NT2/D1 (cell line): ENCODE data around the gene SPATA6.
"Not testable (repeated sequence)": the region's sequence is repeated elsewhere in the genome, so short reads cannot be mapped to it uniquely, and the experiment has no call there.

ENCODE experiments used
- DNase-seq: peaks from one replicate; pipeline ENCODE4 v3.0.0-alpha.2; 2011; ENCODE audit warnings: low read depth, low spot score
- H3K27me3 ChIP-seq: 2 replicates; pipeline ENCODE4 v1.6.0; 2011; ENCODE audit warnings: mild to moderate bottlenecking; ENCODE audit not compliant: insufficient read length, insufficient read depth
- H3K36me3 ChIP-seq: 2 replicates; pipeline ENCODE4 v1.6.1; 2011; ENCODE audit warnings: mild to moderate bottlenecking, low read length, mixed read lengths; ENCODE audit not compliant: insufficient read depth, insufficient read length
- H3K4me1 ChIP-seq: 2 replicates; pipeline ENCODE4 v1.5.1; 2011; ENCODE audit not compliant: insufficient read depth, insufficient read length
- H3K4me3 ChIP-seq: 2 replicates; pipeline ENCODE4 v1.5.1; 2011; ENCODE audit warnings: low read depth; ENCODE audit not compliant: insufficient read length
- H3K9ac ChIP-seq: 2 replicates; pipeline ENCODE4 v1.6.0; 2011; ENCODE audit warnings: low read depth; ENCODE audit not compliant: insufficient read length
- H3K9me3 ChIP-seq: 2 replicates; pipeline ENCODE4 v1.5.1; 2011; ENCODE audit warnings: mild to moderate bottlenecking, low read length; ENCODE audit not compliant: insufficient read depth
- SUZ12 ChIP-seq: IDR thresholded peaks from 2 replicates; pipeline ENCODE4 v1.6.1; 2011; ENCODE audit not compliant: insufficient read length, insufficient read depth; ENCODE audit errors: extremely low read depth
- YY1 ChIP-seq: IDR thresholded peaks from 2 replicates; pipeline ENCODE4 v1.6.1; 2011; ENCODE audit not compliant: insufficient read length, insufficient read depth
- ZNF274 ChIP-seq: IDR thresholded peaks from 2 replicates; pipeline ENCODE4 v1.6.1; 2011; ENCODE audit warnings: mild to moderate bottlenecking, low read depth, low read length

The SPATA6 gene

DNA sequence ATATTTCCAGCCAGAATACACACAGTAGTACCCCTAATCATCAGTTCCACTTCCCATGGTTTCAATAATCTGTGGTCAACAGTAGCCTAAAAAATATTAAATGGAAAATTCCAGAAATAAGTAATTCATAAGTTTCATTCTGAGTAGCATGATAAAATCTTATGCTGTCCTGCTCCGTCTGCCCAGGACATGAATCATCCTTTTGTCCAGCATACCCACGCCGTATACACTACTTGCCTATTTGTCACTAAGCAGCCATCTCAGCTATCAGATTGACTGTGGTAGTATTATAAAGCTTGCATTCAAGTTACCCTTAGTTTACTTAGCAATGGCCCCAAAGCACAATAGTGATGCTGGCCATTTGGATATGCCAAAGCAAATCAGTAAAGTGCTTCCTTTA, 130.8 kb downstream of the SPATA6 start:
- DNase-seq: no peak

DNA sequence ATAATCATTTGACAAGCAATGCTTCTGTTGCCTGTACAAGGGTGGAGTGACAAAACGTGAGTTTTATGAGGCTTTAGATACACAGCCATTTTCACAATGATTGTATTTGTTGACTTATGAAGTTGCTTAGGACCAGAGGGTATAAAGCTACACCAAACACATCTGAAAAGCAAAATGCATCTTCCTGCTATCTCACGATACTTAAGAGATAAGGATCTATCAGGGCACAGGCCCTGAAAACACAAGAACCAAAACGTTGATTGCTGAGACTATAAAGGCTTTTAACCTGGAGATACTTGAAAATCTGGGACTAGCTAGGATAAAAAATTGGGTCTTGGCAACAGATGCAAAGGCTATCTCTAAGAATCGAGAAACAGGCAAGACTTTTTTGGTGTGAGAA, 133.7 kb downstream of the SPATA6 start:
- TF ChIP-seq SUZ12 (no peak), YY1 (no peak)
- H3K36me3 ChIP-seq: no peaks in the 10 kb centered on the region
- no peak overlapping the region for H3K4me3 ChIP-seq
- H3K9ac ChIP-seq: no peak overlapping the region
- no peaks in the 10 kb centered on the region for H3K27me3 ChIP-seq
- DNase-seq: no peak
- H3K4me1 ChIP-seq: no peaks in the 10 kb centered on the region
- H3K9me3 ChIP-seq: no peaks in the 10 kb centered on the region

More for the DNA sequence above, 130.8 kb downstream of the SPATA6 start:
- no peak overlapping the region for H3K9ac ChIP-seq
- TF ChIP-seq ZNF274: no peak
- H3K27me3 ChIP-seq: no peaks in the 10 kb centered on the region
- H3K9me3 ChIP-seq: no peaks in the 10 kb centered on the region
- no peaks in the 10 kb centered on the region for H3K4me1 ChIP-seq
- no peaks in the 10 kb centered on the region for H3K36me3 ChIP-seq
- no peak overlapping the region for H3K4me3 ChIP-seq

DNA sequence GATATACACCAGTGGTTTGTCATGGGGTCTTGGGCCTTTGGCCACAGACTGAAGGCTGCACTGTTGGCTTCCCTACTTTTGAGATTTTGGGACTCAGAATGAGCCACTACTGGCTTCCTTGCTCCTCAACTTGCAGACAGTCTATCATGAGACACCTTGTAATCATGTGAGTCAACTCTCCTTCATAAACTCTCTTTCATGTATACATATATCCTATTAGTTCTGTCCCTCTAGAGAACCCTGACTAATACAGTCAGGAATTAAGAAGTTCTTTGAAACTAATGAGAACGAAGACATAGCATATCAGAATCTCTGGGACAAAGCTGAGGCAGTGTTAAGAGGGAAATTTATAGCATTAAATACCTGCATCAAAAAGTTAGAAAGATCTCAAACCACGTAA, 138.7 kb downstream of the SPATA6 start:
- peaks cover 9% of the 10 kb centered on the region for H3K9me3 ChIP-seq
- no peaks in the 10 kb centered on the region for H3K4me1 ChIP-seq
- TF ChIP-seq ZNF274 (no peak), SUZ12 (no peak), YY1 (no peak)
- no peak overlapping the region for H3K4me3 ChIP-seq
- DNase-seq: no peak
- no peak overlapping the region for H3K9ac ChIP-seq
- H3K36me3 ChIP-seq: no peaks in the 10 kb centered on the region
- no peaks in the 10 kb centered on the region for H3K27me3 ChIP-seq

DNA sequence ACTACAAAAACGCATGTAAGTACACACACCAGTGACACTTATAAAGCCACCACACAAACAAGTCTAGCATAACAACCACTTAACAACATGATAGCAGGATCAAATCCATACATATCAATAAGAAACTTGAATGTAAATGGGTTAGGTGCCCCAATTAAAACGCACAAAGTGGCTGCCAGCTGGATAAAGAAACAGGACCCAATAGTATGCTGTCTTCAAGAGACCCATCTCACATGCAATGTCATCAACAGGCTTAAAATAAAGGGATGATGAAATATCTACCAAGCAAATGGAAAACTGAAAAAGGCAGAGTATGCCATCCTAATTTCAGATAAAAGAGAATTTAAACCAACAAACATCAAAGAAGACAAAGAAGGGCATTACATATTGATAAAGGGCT, 139.9 kb downstream of the SPATA6 start:
- Histone ChIP-seq H3K36me3 (no peaks in the 10 kb centered on the region), H3K4me1 (no peaks in the 10 kb centered on the region), H3K9ac (no peak overlapping the region), H3K4me3 (no peak overlapping the region), H3K9me3 (peaks cover 9% of the 10 kb centered on the region), H3K27me3 (no peaks in the 10 kb centered on the region)
- no peak for TF ChIP-seq ZNF274
- TF ChIP-seq SUZ12: no peak
- TF ChIP-seq YY1: no peak
- DNase-seq: no peak

DNA sequence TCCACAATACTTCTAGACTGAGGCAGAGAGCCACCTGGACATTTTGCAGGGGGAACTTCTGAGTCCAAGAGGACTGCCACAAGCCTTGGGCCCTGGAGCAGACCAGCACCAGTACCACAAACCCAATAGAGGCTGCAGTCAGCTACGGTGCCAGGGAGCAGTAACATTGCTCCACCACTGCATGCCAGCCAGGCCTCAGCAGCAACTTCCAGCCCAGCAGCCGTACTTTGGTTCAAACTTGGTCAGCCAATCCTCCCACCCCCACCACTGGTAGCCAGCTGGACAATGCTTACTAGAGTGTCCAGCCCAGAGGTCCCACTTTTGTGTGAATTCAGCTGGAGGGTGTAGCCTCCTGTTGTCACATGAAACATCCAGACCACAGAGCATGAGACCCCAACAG, 142.1 kb downstream of the SPATA6 start:
- peaks cover 3% of the 10 kb centered on the region for H3K36me3 ChIP-seq
- TF ChIP-seq ZNF274: no peak
- no peak for TF ChIP-seq SUZ12
- no peak for TF ChIP-seq YY1
- no peak for DNase-seq
- no peaks in the 10 kb centered on the region for H3K4me1 ChIP-seq
- H3K4me3 ChIP-seq: no peak overlapping the region
- no peaks in the 10 kb centered on the region for H3K27me3 ChIP-seq
- H3K9me3 ChIP-seq: peaks cover 9% of the 10 kb centered on the region
- H3K9ac ChIP-seq: no peak overlapping the region

DNA sequence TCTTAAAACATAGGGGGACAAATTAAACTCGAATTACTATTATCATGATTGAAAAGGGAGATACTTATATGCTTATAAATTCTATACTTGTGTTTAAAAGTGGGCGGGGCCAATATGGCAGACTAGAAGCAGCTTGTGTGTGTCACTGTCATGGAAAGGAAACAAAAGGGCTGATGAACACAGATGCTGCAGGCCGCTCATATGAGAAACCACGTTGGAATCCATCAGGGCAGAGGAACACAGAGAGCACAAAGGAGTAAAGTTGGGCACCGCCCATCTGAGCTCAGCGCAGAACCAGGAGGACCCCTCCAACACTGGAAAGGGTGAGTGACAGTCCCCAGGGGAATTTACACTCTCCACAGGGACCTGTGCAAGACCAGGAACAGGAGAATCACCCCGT, 142.5 kb downstream of the SPATA6 start:
- H3K4me3 ChIP-seq: no peak overlapping the region
- no peaks in the 10 kb centered on the region for H3K4me1 ChIP-seq
- no peak for TF ChIP-seq SUZ12
- TF ChIP-seq ZNF274: no peak
- no peak for TF ChIP-seq YY1
- H3K9me3 ChIP-seq: peaks cover 9% of the 10 kb centered on the region
- H3K9ac ChIP-seq: no peak overlapping the region
- DNase-seq: no peak
- H3K36me3 ChIP-seq: peaks cover 3% of the 10 kb centered on the region
- H3K27me3 ChIP-seq: no peaks in the 10 kb centered on the region

DNA sequence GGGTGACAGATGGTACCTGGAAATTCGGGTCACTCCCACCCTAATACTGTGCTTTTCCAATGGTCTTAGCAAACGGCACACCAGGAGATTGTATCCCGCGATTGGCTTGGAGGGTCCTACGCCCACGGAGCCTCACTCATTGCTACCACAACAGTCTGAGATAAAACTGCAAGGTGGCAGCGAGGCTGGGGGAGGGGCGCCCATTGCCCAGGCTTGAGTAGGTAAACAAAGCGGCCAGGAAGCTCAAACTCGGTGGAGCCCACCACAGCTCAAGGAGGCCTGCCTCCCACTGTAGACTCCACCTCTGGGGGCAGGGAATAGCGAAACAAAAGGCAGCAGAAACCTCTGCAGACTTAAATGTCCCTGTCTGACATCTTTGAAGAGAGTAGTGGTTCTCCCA, 160.2 kb downstream of the SPATA6 start:
- not testable (repeated sequence) for H3K9ac ChIP-seq, H3K27me3 ChIP-seq, H3K36me3 ChIP-seq, H3K4me1 ChIP-seq, H3K4me3 ChIP-seq, DNase-seq, H3K9me3 ChIP-seq

DNA sequence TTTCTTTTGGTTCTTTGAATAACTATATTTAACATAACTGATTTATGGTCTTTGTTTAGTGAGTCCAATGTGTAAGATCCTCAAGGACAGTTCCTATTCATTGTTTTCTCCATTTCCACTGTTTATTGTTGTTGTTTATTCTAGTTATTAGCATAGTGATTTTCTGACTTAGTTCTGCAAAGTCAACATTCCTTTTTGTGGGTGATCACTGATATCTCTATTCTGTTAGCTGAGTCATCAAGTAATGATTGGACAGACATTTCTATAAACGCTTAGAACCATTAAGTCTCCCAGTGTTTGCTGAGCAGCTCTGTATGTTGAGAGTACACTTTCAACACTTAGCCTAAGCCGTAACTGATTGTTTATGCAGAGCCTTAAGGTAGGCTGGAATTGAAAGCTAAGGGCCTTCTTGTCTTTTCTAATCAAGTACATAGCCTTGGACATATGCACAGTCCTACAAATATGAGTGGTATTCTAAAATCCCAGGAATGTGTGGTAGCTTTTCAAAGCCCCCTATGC, 162.4 kb downstream of the SPATA6 start:
- no peak for DNase-seq
- H3K4me1 ChIP-seq: no peaks in the 10 kb centered on the region
- no peak for TF ChIP-seq YY1
- TF ChIP-seq SUZ12: no peak
- no peak for TF ChIP-seq ZNF274

More for the DNA sequence above, 162.4 kb downstream of the SPATA6 start:
- no peaks in the 10 kb centered on the region; the same call in 1 of the 2 replicates for H3K9me3 ChIP-seq
- H3K27me3 ChIP-seq: no peaks in the 10 kb centered on the region
- no peaks in the 10 kb centered on the region for H3K36me3 ChIP-seq
- no peak overlapping the region for H3K4me3 ChIP-seq
- no peak overlapping the region for H3K9ac ChIP-seq
